Stimulated activated CD4-positive, alpha-beta T cell treated with anti-CD3 and anti-CD28 coated beads, Interleukin-1b, Interleukin-23, amount 100 ng/mL, for 4 hours (primary cell): ENCODE data around the gene NECTIN1.

ENCODE experiments used
- DNase-seq, 2 donors: peaks; one replicate each; pipeline ENCODE4 v3.0.0-alpha.2; 2020; ENCODE audit warnings: low read depth in 2 of 2

NECTIN1 gene

DNA sequence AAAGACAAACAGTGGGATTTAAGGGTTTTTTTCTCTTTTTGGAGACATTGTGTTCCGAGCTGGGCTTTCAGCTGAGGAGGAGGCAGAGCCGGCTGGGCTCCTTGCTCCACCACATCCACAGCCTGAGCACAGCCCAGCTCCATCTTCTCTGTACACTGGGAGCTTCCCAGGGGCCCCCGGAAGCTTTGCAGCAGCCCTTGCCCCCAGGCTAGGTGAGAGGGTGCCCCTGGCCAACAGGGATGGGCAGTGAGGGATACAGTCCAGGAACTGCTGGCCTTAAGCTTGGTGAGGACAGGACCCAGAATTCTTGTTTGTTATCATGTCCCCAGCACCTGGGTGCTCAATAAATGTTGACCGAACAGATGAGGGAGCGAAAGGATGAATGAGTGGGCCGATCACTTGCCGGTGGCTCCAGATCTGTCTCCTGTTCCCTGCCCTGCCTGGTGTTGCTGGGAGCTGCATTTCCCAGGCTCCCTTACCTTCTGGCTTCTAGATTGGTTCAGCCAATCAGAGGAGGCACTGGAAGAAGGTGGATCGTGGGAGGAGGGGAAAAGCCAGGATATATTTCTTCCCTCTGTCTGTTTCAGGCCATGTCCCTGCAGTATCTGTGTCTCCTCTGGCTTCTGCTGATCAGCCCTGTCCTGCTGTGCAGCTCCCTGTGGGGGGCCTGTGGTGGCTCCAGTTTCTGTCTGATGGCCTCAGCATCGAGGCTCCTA, 26.5 kb upstream of the NECTIN1 start:
- no peak for DNase-seq

DNA sequence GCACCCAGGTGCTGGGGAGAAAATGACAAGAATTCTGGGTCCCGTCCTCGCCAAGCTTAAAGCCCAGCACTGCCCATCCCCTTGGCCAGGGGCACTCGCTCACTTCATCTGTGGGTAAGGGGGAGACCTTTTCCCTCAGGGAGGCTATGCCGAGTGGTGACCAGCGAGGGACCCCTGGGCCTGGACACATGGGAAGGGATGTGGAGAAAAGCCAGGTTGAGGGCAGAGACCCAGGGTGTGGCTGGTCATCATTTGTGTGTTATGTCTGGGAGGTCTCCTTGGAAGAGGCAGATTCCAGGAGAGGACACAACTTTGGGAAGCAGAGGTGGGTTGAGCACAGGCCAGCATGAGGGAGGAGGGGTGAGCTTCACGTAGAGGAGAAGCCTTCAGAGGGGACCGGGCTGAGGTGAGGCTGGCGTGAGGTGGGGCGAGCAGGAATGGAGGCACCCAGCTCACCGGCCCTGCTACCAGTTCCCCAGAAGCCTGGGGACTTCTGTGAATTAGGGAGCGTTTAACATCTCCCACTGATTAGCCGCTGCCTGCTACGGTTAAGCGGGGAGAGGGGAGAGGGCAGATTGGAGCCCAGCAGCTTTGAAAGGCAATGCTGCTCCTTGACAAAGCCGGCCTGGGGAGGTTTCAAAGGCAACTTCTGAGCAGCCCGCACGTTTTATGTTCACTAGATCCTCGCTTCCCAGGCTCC, 25.8 kb upstream of the NECTIN1 start:
- DNase-seq, result no peak

DNA sequence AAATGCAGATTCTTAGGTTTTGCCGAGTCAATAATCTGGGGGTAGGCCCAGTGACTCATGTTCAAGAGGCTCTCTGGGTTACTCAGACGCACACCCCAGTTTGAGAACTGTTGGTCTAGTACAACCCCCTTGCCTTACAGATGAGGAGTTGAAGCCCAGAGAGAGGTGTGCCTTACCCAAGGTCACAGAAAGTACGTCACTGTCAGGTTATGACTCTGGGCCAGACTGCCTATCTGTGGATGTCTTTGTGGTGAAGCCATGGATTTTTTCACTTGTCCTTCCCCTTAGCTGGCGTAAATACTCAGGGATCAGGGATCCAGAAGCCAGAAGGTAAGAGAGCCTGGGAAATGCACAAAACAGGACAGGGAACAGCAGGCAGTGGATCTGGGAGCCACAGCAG, 25.2 kb upstream of the NECTIN1 start:
- DNase-seq, result no peak

DNA sequence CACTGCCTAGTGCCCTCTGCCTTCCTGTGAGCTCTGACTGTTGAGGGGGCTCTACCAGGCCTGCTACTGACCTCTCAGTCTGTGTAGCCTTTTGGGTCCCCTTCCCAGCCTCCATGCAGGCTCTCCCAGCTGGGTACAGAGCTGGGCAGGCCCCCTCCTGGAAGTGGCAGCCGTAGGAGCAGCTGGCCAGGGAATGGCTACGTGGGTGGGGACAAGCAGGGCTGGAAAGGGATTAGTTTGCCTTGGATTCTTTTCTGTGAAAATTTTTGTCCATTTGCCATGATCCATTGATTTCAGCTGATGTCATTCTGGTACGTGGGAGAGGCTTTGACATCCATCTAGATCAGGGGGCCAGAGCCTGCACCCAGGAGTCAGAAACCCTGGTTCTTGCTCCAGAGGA, 23.9 kb upstream of the NECTIN1 start:
- DNase-seq, result no peak

DNA sequence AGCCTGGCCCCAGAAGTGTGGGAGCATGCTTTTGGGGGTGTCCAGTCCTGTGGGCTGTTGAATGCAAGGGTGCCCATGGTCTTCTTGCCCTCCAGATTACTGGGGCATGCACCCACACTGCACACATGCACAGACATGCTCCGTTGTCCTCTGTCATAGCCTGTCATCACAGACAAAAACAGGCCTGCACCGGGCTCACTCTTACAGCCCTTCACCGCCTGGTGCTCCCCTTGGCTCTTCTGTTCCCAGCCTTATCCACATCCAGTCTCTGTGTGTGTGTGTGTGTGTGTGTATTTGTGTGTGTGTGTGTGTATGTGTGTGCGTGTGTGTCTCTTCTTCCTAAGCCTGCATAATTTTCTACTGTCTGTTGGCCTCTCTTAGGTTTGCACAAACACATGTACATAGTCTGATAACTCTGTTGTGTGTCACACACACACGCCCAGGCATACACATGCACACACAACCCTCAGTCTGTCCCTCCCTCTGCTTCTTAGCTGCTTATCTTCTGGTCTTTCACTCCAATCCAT, 23.4 kb upstream of the NECTIN1 start:
- no peak for DNase-seq

DNA sequence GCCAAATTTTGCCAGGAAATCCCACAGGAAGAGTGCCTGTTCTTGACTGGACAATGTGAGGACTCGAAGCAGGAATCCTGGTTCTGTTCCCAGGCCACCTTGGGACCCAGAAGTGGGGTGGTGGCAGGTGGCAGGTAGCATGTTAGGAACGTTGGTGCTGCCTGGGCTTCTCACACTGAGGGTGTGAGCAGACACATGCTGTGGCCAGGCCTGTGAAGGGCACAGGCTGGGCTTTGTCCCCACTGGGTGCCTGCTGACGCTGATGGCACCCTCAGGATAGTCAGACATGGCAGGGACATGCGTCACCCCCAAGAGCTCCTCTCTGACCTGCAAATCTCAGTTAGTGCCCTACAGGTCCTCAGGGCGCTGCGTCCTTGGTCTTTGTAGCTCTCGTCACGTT, 21.1 kb upstream of the NECTIN1 start:
- DNase-seq, result no peak

DNA sequence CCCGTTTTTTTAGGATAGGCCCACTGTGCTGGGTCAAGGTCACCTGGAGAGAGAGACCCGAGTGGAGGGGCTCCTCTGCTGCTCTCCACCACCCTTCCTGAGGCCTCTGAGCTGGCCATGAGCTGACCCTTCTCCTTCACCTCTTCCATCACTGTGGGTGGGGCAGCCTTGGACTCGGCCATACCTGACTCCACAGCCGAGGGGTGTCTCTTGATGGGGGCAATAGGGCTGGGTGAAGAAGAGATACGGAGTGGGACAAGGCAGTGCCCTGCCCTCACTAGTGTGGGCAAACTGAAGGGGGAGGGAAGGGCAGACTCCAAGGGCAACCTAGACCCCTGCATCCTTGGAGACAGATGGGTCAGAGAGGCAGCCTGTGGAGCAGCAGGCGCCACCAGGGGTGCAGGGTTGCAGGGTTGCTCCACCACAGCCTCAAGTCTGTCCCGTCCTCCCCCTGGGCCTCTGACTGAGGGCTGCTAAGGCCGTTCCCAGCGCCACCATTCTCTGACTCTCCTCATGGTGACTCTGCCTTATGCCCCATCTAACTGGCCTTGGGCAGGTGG, 20.1 kb upstream of the NECTIN1 start:
- DNase-seq, result no peak

DNA sequence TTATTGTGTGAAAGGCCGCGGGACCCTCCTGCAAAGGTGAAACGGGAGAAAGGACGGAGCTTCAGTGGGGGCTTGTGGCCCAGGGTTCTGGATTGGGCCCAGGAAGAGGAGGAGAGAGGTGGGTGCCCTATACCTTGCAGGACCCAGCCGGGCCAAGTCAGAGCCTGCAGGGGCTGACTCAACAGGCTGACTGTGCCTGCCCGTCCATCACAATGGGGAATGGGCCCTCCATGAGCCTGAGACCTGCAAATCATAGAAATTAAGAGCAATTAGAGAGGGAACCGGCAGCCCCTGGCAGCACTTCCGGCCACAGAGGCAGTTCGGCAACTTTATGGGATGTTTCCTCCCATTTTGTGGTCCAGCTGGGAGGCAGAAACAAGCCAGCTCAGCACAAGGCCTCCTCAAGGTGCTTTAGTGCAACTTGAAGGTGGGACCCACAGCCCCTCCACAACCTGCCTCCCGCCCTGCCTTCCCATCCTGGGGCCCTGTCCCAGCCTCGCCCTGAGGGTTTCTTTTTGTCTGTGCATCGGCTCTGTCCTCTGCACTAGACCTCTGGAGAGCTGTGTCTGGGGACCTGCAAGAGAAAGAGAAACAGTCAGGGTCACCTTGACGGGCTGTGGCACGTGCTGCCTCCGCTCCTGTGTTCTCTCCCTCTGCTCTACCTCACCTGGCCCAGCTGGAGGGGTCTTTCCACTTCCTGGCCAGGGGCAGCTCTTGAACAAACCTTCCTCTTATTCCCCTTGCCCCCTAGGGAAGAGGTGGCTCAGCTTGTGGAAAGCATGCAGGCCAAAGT, 19.1 kb upstream of the NECTIN1 start:
- no peak for DNase-seq

DNA sequence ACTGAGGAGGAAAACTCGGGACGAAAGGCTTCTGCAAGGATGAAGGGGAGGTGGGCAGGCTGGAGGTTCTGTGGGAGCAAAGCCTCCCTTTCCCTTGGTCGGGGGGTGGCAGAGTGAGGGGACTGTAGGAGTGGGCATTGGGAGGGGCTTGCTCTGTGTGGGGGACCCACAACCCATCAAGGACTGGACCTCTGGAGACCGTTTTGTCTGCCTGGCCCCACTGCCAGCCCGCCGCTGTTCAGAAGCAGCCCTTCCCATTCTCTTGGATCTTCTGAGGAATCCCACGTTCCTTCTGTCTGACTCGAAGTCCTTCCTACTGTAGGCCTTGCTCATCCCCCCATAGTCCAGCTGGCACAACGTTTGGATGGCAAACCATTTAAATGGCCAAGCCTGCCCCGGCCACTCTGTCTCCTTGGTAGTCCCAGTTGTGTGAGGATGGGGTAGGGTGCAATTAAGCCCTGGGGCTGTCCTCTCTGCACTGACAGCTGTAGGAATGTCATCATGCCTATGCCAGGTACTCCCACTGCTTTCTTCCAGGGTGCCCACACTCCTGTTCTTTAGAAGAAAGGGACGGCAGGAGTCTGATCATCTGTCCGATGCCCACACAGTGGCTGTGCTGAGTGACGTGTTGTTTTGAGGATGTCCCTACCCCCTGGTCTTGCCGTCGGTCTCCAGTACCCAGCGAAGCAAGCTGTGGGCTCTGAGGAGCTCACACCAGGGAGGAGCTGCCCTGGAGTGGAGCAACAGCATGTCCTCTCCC, 17.0 kb upstream of the NECTIN1 start:
- DNase-seq, result no peak

DNA sequence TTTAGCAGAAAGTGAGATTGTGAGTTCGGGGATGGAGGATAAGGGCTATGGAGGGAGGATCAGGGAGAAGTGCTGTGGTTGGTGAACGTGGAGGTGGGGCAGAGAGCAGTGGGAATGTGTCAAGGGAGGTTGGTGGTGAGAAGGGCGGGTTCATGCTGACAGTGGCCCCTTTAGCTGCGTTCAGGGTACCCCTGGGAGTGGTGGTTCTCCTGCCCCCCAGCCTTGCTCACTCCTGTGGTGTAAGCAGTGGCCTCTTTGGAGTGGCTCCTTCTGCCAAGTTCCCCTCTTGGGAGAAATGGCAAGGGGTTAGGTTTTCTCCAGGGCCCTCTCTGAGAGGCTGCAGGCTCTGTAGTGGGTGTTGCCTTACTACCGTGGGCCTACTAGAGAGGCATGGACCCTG, 16.1 kb upstream of the NECTIN1 start:
- no peak for DNase-seq

DNA sequence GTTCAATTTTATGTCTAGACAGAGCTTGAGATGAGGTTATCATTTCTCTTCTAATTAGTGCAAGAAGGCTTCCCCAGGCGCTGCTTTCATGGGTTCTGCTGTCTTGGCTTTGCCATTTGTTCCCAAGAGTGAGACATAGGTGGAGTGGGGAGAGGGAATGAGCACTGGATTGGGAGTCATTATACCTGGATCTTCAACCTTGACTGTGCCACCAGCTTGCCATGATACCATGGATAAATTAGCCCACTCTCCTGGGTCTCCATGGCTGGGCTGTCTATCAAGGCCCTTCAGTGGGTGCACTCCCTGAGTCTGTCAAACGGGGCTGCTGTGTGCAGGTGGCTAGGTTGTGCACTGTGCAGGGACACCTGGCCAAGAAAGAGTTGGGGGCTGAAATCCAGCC, 15.6 kb upstream of the NECTIN1 start:
- DNase-seq, result no peak

DNA sequence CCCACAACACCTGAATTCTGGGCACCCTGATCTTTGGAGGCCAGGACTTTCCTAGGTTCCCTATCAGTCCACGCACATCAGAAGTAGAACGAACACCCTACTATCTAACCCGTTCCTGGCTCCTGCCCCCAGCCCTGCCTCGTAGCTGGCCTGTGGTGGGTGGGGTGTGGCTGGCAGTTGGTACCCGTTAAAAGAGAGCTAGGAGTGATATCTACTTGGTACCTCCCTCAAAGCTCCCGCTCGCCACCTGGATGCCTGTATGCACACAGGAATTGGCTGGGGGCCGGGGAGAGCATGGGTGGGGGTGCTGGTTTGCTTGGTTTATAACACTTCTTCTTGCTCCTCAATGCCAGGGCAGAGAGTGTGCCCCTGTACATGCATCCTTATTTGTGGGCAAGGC, 14.0 kb upstream of the NECTIN1 start:
- no peak for DNase-seq

DNA sequence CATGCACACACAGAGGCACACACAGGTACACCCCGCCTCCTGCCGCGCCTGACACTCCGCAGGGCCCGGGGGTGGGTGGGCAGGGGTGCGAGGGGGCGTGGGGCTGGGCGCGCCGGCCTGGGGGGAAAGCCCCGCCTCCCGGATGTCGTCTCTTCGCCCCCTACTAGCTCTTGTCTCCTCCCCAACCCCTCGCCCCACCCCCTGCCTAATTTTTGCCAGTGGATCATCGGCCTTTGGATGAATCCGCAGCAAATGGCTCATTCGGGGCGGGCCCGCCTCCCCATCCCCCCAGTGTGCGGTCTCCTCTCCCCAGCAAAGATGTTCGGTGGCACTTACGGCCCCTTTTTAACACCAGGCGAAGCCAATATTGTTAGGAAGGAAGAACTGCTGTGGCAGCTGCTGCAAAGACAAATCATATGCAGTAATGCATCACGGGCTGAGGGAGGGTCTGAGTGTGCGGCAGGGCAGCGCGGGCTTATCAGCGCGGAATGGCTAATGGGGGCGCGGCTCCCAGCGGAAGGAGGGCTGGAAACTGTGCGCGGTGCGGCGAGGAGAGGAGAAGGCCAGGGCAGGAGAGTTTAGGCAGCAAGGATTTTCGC, 13.4 kb upstream of the NECTIN1 start:
- no peak for DNase-seq

DNA sequence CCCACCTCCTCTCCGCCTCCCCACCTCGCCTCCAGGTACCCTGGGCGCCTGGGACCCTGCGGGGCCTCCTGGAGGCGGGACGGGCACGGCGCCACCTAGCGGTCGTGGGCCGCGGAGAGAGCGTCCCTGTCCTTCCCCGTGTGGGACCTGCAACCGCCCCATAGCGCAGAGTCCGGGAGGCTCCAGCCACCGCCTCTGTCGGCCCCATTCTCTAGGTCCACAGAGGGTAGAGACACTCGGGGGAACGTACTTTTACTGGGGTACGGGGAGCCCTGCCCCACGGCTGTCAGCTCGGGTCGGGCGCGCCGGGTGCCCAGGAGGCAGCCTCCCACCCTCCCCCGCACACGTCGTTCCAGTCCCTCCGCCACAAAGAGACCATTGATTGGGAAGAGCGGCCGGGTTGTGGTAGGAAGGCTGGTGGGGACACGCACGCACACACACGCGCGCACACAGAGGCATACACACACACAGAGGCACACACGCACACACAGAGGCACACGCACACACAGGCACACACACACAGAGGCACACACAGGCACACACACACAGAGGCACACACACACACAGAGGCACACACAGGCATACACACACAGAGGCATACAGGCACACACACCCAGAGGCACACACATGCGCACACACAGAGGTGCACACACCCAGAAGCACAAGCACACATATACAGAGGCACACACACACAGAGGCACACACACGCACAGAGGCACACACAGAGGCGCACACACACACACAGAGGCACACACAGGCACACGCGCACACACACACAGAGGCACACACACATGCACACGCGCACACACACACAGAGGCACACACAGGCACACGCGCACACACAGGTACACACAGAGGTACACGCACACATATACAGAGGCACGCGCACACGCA, 12.6 kb upstream of the NECTIN1 start:
- peak; percentile 51 to 62 for DNase-seq

DNA sequence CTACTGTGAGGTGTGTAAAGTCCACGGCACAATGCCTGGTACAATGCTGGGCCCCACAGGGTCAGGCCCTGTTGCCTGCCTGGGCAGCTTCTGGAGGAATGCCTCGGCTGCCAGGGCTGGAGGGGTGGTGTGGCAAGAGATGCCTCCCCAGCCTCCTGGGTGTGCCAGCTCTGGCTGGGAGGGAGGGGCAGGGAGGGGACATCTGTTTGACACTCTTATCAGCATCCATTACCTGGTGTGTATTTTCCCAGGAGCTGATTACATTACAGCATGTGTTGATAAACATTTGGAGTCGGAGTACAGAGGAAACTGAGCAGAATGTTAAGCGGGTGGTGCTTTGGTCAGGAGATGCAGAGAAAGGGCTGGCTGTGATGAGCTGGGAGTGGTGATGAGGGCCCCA, 11.0 kb upstream of the NECTIN1 start:
- DNase-seq, result no peak

DNA sequence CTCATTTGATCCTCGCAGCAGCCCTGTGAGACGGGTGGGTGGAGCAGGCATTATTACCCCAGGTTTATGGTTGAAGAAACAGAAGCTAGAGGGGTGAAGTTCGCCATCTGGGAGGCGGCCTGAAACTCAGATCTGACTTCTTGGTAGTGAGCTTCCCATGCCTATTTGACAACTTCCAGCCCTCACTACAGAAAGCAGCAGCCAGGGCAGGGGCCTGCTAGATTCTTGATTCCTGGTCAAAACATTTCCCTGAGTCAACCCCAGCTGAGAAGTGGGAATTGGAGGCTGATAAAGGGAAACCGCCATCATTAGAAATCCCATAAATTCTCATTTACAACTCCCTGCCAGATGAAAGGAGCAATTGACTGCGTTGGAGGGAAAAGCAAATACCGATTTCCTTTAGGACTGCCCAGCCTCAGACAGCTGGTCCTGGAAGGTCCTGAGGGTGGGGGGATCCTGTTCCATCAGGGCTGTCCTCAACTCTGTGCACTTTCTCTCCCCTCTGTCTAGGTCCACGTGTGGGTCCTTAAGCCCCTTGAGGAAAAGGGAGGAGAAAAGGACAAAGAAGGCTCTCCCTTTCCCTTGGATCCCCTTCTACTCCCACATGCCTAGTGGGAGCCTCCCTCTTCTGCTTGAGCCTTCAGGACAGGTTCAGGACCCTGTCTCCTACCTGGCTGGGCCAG, 10.2 kb upstream of the NECTIN1 start:
- no peak for DNase-seq

DNA sequence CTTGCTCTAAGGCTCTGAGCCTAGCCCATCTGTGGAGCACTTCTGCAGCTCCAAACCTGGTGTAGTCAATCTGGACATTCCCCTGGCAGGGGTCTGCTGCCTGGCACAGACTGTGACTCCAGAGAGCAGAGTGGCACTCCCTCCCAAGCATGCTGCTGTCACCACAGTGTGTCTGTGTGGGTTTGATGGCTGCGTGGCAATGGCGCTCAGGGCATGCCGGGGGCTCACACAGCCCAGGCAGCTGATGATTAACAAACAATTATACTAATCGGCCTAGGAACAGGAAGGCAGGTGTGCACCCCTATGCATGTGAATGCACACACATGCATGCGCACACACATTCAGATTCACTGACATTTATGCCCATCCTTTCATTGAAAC, 9.0 kb upstream of the NECTIN1 start:
- no peak for DNase-seq

DNA sequence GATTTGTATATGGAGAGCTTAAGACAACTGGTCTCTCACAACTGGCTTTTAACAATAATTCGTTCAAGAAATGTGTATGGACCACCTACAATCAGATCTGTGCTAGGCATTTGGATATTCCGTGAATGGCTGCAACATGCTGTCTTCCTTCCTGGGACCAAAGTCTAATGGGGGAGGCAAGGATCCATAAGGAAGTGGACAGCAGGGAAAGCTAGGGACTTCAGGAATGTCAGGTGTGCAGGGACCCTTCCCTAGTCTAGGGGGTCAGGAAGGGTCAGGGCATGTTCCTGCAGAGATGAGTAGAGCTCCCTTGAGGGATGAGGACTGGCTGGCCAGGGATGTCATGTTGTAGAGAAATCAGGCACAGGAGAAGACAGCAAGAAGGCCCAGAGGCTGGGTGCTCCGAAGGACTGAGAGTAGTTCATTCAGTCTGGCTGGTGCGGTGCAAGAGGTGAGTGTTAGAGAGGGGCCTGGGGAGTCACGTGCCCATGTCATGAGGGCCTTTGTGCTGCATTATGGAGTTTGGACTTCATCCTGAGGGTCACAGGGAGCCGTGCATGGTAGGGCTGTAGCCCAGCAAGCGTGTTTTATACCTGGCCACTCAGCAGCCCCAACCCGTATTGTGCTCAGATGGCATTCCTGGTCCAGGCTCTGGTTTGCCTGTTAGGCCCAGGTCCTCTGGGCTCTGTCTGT, 8.5 kb upstream of the NECTIN1 start:
- no peak for DNase-seq

DNA sequence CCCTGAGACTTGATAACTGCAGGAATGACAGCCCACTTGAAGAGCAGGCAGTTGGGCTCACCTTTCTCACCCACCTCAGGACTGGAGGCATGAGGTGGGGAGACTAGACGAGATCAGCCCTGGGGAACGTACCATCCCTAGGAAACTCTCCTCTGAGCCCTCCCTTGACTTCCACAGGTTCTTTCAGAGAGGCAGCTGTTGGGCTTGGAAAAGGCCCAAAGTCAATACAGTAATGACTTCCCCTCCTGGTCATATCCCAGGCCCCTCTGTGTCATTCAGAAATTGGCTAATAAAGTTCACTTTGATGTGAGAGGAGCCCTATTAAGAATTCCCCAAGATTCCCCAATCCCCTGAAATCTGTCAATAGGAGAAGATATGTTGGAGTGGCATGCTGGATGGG, 5.8 kb upstream of the NECTIN1 start:
- no peak for DNase-seq
